ENCODE data around the gene ZNF436. TPM values are rescaled to one million over a fixed set of nuclear protein-coding genes. Genes with fewer than 3 reads are reported as not detected.

The ZNF436 gene
- total RNA-seq, 1 experiment from 2014 or later: 0.52 TPM

DNA sequence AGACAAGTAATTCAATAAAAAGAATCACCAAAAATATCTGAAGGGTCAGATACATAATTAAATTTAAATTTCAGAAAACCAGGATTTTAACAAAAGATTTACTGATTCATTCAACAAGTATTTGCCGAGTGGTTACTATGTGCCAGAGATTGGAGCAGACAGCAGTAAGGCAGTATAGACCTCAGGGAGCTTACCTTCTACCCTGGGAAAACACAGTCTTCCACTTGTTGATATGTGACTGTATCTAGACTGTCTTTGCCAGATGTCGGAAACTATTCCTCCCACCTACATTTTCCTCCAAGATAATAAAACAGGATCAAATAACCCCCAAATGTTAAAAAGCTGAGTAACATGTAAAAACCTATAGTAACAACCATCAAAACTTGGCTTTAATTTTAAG lies 31.8 kb downstream of the ZNF436 start:
- Histone ChIP-seq H4K20me1 (ENCODE audit: control insufficient read depth, insufficient read depth, insufficient read length) (no peaks in the 10 kb centered on the region), H2BK5ac (ENCODE audit: insufficient read length, low read length) (no peak overlapping the region), H3K27me3 (ENCODE audit: insufficient read depth, low read length) (no peaks in the 10 kb centered on the region), H3K9ac (ENCODE audit: extremely low read depth, insufficient read length, low read length) (no peak overlapping the region), H2BK12ac (ENCODE audit: insufficient read length, low read depth, low read length) (no peak overlapping the region), H3T11ph (ENCODE audit: low read length) (no peak overlapping the region), H3K9me3 (ENCODE audit: control insufficient read depth, low read depth, low read length) (no peaks in the 10 kb centered on the region), H3K23me2 (ENCODE audit: insufficient read length, low read depth, low read length, poor library complexity, severe bottlenecking) (peaks cover under 1% of the 10 kb centered on the region), H2BK20ac (ENCODE audit: low read depth, low read length, poor library complexity, severe bottlenecking) (no peak overlapping the region), H4K8ac (replicated peaks; ENCODE audit: insufficient read length, low read depth, low read length) (no peak overlapping the region), H2AFZ (ENCODE audit: low read length) (no peak overlapping the region), H3K4ac (ENCODE audit: low read depth, low read length) (no peak overlapping the region), H3K4me2 (ENCODE audit: insufficient read depth, insufficient read length, low read length) (no peak overlapping the region), H3K18ac (ENCODE audit: insufficient read length, low read depth, low read length) (no peak overlapping the region), H3K56ac (ENCODE audit: insufficient read length, low read depth, low read length) (no peak overlapping the region), H3K14ac (ENCODE audit: insufficient read depth, low read length) (no peak overlapping the region), H3K79me2 (ENCODE audit: insufficient read depth, low read length) (peaks cover 37% of the 10 kb centered on the region; the same call in 1 of the 2 replicates), H3K4me1 (ENCODE audit: insufficient read depth, low read length) (peaks cover 3% of the 10 kb centered on the region; the same call in 1 of the 2 replicates), H3K27ac (ENCODE audit: insufficient read length, low read depth, low read length) (no peak overlapping the region), H3K23ac (ENCODE audit: insufficient read length, low read depth, low read length) (no peak overlapping the region), H2AK5ac (ENCODE audit: insufficient read length, low read length) (no peak overlapping the region), H4K5ac (ENCODE audit: insufficient read length, low read depth, low read length) (no peak overlapping the region), H2BK120ac (ENCODE audit: low read depth, low read length, poor library complexity, severe bottlenecking) (no peak overlapping the region), H3K79me1 (ENCODE audit: insufficient read depth, low read depth, low read length, poor library complexity, severe bottlenecking) (peaks cover 8% of the 10 kb centered on the region), H2BK15ac (ENCODE audit: low read depth, low read length) (no peak overlapping the region), H4K91ac (ENCODE audit: insufficient read length, low read depth, low read length) (no peak overlapping the region)
- H3K9me3 Mint-ChIP-seq: no peaks in the 10 kb centered on the region
- H3K27ac Mint-ChIP-seq: no peak overlapping the region
- TF ChIP-seq, protein P1, sequence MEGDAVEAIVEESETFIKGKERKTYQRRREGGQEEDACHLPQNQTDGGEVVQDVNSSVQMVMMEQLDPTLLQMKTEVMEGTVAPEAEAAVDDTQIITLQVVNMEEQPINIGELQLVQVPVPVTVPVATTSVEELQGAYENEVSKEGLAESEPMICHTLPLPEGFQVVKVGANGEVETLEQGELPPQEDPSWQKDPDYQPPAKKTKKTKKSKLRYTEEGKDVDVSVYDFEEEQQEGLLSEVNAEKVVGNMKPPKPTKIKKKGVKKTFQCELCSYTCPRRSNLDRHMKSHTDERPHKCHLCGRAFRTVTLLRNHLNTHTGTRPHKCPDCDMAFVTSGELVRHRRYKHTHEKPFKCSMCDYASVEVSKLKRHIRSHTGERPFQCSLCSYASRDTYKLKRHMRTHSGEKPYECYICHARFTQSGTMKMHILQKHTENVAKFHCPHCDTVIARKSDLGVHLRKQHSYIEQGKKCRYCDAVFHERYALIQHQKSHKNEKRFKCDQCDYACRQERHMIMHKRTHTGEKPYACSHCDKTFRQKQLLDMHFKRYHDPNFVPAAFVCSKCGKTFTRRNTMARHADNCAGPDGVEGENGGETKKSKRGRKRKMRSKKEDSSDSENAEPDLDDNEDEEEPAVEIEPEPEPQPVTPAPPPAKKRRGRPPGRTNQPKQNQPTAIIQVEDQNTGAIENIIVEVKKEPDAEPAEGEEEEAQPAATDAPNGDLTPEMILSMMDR (conservative IDR thresholded peaks at IDR 0.05): no peak
- no peak for DNase-seq
- peaks cover 38 to 57% (median 55%) of the 10 kb centered on the region in 3 experiments for H3K36me3 Mint-ChIP-seq (ENCODE audit: insufficient read depth in 1 of 3, low read depth in 3 of 3)
- H3K4me1 Mint-ChIP-seq: peaks cover 32 to 33% of the 10 kb centered on the region in 2 experiments
- no peak overlapping the region for H3K4me3 Mint-ChIP-seq
- H3K27me3 Mint-ChIP-seq (ENCODE audit: low read depth): no peaks in the 10 kb centered on the region; the same call in 1 of the 2 replicates
- WGBS (ENCODE audit: extremely low coverage, insufficient read length, low lambda C conversion rate): no CpG with 5 or more reads among the region's 2 CpGs

All from H9 (cell line).